Raji (cell line): ENCODE data around the gene POLG.

Experiments
- POLR2A ChIP-seq: IDR thresholded peaks from 2 replicates; pipeline ENCODE4 v1.6.1; 2011; ENCODE audit warnings: low read depth, low read length, control low read depth; ENCODE audit not compliant: insufficient read depth

The POLG gene

GRCh38 chr15:89372069-89372935 is 37.7 kb upstream of the POLG start:
- no peak for TF ChIP-seq POLR2A

GRCh38 chr15:89371228-89372044 is 36.8 kb upstream of the POLG start:
- TF ChIP-seq POLR2A, result no peak

- TF ChIP-seq POLR2A, result no peak
These were observed 36.3 kb upstream of the POLG start for GRCh38 chr15:89370978-89371227.

GRCh38 chr15:89370120-89370977 is 35.7 kb upstream of the POLG start:
- TF ChIP-seq POLR2A, result no peak

- no peak for TF ChIP-seq POLR2A
These were observed 34.8 kb upstream of the POLG start for GRCh38 chr15:89369341-89369947.

- TF ChIP-seq POLR2A, result no peak
These were observed 34.1 kb upstream of the POLG start for GRCh38 chr15:89368566-89369223.

- TF ChIP-seq POLR2A, result no peak
These were observed 33.1 kb upstream of the POLG start for GRCh38 chr15:89367485-89368451.

GRCh38 chr15:89366656-89367393 is 32.2 kb upstream of the POLG start:
- no peak for TF ChIP-seq POLR2A

- TF ChIP-seq POLR2A, result no peak
These were observed 30.9 kb upstream of the POLG start for GRCh38 chr15:89365462-89366065.

- no peak for TF ChIP-seq POLR2A
These were observed 30.3 kb upstream of the POLG start for GRCh38 chr15:89364741-89365450.

GRCh38 chr15:89364341-89364740 is 29.7 kb upstream of the POLG start:
- TF ChIP-seq POLR2A, result no peak

- no peak for TF ChIP-seq POLR2A
These were observed 29.1 kb upstream of the POLG start for GRCh38 chr15:89363770-89364169.
